Right atrium auricular region (tissue), 2 donors: ENCODE results near the gene BRPF1. TPM values are rescaled to one million over a fixed set of nuclear protein-coding genes. Genes with fewer than 3 reads are reported as not detected.

Source experiments
- DNase-seq: peaks from one replicate; pipeline ENCODE4 v3.0.0-alpha.2; 2019; ENCODE audit warnings: low spot score
- H3K27ac ChIP-seq, 2 donors: fragments of 200-600 bp; sonication (generic); 1 replicate in 1 of 2; 2 replicates in 1 of 2; pipeline ENCODE4 v1.5.1; 2016 to 2019
- H3K27me3 ChIP-seq, 2 donors: fragments of 200-600 bp; sonication (generic); one replicate each; pipeline versions ENCODE4 v1.5.1 to v1.6.0; 2017 to 2019
- H3K36me3 ChIP-seq: fragments of 200-600 bp; sonication (generic); one replicate; pipeline ENCODE4 v1.5.1; 2016
- H3K4me1 ChIP-seq, 2 donors: fragments of 200-600 bp; sonication (generic); one replicate each; pipeline versions ENCODE4 v1.5.1 to v1.6.0; 2017 to 2019
- H3K4me3 ChIP-seq, 2 donors: fragments of 200-600 bp; sonication (generic); 1 replicate in 1 of 2; 2 replicates in 1 of 2; pipeline ENCODE4 v1.5.1; 2017 to 2019; ENCODE audit warnings: mild to moderate bottlenecking in 1 of 2, moderate library complexity in 1 of 2
- H3K9me3 ChIP-seq, 2 donors: fragments of 200-600 bp; sonication (generic); one replicate each; pipeline ENCODE4 v1.5.1; 2019
- total RNA-seq, 2 donors: library from RNA; depleted of rRNA; stranded (reverse); fragments of >200 nt; gene quantifications; one replicate each; pipeline ENCODE4 v1.1.0, GENCODE V29; 2016
- TF ChIP-seq, protein P1 (sequence below), 2 donors: fragments of 200-600 bp; sonication (generic); IDR thresholded peaks; one replicate each; pipeline ENCODE4 v1.5.1; 2019; ENCODE audit warnings: antibody characterized with exemption in 2 of 2

Gene BRPF1
- total RNA-seq, 2 donors from 2014 or later = 8.8 to 15.3 TPM

- Histone ChIP-seq H3K9me3 (no peaks in the 10 kb centered on the region), H3K4me1 (no peaks in the 10 kb centered on the region), H3K36me3 (peaks cover 54% of the 10 kb centered on the region), H3K4me3 (no peak overlapping the region), H3K27ac (no peak overlapping the region), H3K27me3 (no peaks in the 10 kb centered on the region)
- DNase-seq = no peak
- TF ChIP-seq, protein P1, sequence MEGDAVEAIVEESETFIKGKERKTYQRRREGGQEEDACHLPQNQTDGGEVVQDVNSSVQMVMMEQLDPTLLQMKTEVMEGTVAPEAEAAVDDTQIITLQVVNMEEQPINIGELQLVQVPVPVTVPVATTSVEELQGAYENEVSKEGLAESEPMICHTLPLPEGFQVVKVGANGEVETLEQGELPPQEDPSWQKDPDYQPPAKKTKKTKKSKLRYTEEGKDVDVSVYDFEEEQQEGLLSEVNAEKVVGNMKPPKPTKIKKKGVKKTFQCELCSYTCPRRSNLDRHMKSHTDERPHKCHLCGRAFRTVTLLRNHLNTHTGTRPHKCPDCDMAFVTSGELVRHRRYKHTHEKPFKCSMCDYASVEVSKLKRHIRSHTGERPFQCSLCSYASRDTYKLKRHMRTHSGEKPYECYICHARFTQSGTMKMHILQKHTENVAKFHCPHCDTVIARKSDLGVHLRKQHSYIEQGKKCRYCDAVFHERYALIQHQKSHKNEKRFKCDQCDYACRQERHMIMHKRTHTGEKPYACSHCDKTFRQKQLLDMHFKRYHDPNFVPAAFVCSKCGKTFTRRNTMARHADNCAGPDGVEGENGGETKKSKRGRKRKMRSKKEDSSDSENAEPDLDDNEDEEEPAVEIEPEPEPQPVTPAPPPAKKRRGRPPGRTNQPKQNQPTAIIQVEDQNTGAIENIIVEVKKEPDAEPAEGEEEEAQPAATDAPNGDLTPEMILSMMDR (IDR thresholded peaks at IDR 0.05) = no peak
Observed at GRCh38 chr3:9781551-9781950, 50.0 kb downstream of the BRPF1 start.

- H3K27ac ChIP-seq = no peak overlapping the region
Observed at GRCh38 chr3:9781978-9782603, 50.6 kb downstream of the BRPF1 start.

DNA sequence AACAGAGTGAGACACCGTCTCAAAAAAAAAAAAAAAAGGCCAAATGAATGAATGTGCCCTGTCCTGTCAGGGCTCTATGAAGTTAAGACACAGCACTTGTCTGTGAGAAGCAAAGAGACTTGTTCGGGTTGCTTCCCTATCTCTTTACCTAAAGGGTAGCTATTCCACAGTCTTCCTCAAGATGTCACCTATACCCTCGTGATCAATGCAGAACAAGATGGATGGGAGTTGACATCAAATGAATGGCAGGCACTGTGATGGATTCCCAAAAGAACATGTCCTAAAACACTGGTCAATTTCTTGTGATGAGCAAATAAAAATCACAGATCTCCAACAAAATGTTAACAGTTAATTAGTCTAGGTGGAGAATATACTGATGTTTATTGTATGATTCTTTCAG is 51.2 kb downstream of the BRPF1 start:
- Histone ChIP-seq H3K27ac (no peak overlapping the region), H3K27me3 (no peaks in the 10 kb centered on the region), H3K36me3 (peaks cover 65% of the 10 kb centered on the region), H3K4me3 (no peak overlapping the region), H3K9me3 (no peaks in the 10 kb centered on the region), H3K4me1 (no peaks in the 10 kb centered on the region)
- no peak for DNase-seq
- TF ChIP-seq, protein P1 (IDR thresholded peaks at IDR 0.05) = no peak

More at GRCh38 chr3:9781978-9782603, 50.6 kb downstream of the BRPF1 start:
- Histone ChIP-seq H3K9me3 (no peaks in the 10 kb centered on the region), H3K27me3 (no peaks in the 10 kb centered on the region), H3K36me3 (peaks cover 60% of the 10 kb centered on the region), H3K4me1 (no peaks in the 10 kb centered on the region), H3K4me3 (no peak overlapping the region)
- no peak for DNase-seq
- TF ChIP-seq, protein P1 (IDR thresholded peaks at IDR 0.05) = no peak

GRCh38 chr3:9783954-9784353 is 52.4 kb downstream of the BRPF1 start:
- H3K36me3 ChIP-seq = peaks cover 70% of the 10 kb centered on the region

DNA sequence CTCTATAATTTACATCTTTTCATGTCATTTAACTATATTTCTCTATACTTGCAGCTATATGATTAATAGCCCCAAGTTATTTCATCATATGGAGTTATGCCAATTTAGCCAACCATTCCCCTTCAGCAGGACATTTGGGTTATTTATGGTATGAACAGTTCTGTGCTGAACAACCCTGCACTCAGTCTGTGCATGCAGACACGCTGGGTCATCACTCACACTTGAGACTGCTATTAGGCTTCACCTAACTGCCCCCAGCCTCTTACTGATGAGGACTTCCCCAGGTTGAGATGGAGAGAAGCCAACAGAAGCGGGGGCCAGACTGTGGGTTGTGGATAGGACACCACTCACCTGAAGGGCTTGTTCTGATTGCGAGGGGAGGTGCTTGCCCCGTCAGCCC is 53.4 kb downstream of the BRPF1 start:
- no peak overlapping the region for H3K4me3 ChIP-seq
- H3K27me3 ChIP-seq = no peaks in the 10 kb centered on the region
- H3K27ac ChIP-seq = no peak overlapping the region
- no peaks in the 10 kb centered on the region for H3K4me1 ChIP-seq
- H3K36me3 ChIP-seq = peaks cover 75% of the 10 kb centered on the region
- no peaks in the 10 kb centered on the region for H3K9me3 ChIP-seq
- no peak for DNase-seq
- TF ChIP-seq, protein P1 (IDR thresholded peaks at IDR 0.05) = no peak

More at GRCh38 chr3:9783954-9784353, 52.4 kb downstream of the BRPF1 start:
- Histone ChIP-seq H3K4me1 (no peaks in the 10 kb centered on the region), H3K4me3 (no peak overlapping the region), H3K27ac (no peak overlapping the region), H3K27me3 (no peaks in the 10 kb centered on the region), H3K9me3 (no peaks in the 10 kb centered on the region)
- TF ChIP-seq, protein P1 (IDR thresholded peaks at IDR 0.05) = no peak
- DNase-seq = no peak

DNA sequence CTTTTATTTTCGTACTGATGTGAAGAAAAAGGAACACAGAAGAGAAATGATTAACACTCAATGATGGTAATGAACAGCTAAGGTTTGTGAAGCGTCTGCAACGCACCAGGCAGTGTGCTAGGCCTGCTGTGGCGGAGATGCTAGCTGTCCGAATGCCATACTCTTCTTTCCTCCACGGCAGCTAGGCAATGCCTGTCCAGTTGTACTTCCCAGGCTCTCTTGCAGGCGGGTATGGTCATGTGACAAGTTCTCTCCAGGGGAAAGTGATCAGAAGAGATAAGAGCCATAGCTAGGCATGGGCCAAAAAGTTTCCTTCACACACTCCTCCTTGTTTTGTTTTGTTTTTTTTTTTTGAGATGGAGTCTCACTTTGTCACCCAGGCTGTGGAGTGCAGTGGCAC is 54.1 kb downstream of the BRPF1 start:
- no peaks in the 10 kb centered on the region for H3K9me3 ChIP-seq
- peaks cover 0 to under 1% of the 10 kb centered on the region in 2 donors for H3K4me1 ChIP-seq
- TF ChIP-seq, protein P1 (IDR thresholded peaks at IDR 0.05) = no peak
- peaks cover 73% of the 10 kb centered on the region for H3K36me3 ChIP-seq
- no peaks in the 10 kb centered on the region for H3K27me3 ChIP-seq
- no peak for DNase-seq
- no peak overlapping the region for H3K27ac ChIP-seq
- no peak overlapping the region for H3K4me3 ChIP-seq
